HepG2 (cell line): Measurements from ENCODE around the gene PSMA3. TPM values are rescaled to one million over a fixed set of nuclear protein-coding genes. Genes with fewer than 3 reads are reported as not detected.

ENCODE experiments used
- FOSL2 ChIP-seq: sonication (generic); formaldehyde crosslinking; IDR thresholded peaks from 2 replicates; pipeline ENCODE4 v1.4.0; 2020; ENCODE audit warnings: missing genetic modification reagents
- GATAD1 ChIP-seq: IDR thresholded peaks from 2 replicates; pipeline ENCODE4 v1.6.1; 2016; ENCODE audit warnings: missing genetic modification reagents, missing compliant biosample characterization
- HNF1A ChIP-seq, 2 experiments: sonication (generic) in 1 of 2; formaldehyde crosslinking in 1 of 2; IDR thresholded peaks; 2 replicates each; pipeline versions ENCODE4 v1.4.0 to v1.6.1; 2016 to 2020; ENCODE audit warnings: borderline replicate concordance in 1 of 2, low read depth in 1 of 2, mild to moderate bottlenecking in 1 of 2, missing genetic modification reagents in 1 of 2
- IKZF5 ChIP-seq: IDR thresholded peaks from 2 replicates; pipeline ENCODE4 v1.6.1; 2018; ENCODE audit warnings: missing genetic modification reagents, mild to moderate bottlenecking, missing compliant biosample characterization
- MXD4 ChIP-seq: IDR thresholded peaks from 2 replicates; pipeline ENCODE4 v1.6.1; 2016; ENCODE audit warnings: mild to moderate bottlenecking, missing biosample characterization, missing genetic modification reagents
- PATZ1 ChIP-seq: sonication (generic); formaldehyde crosslinking; IDR thresholded peaks from 2 replicates; pipeline ENCODE4 v1.4.0; 2020; ENCODE audit warnings: missing genetic modification reagents
- ZNF337 ChIP-seq: sonication (generic); formaldehyde crosslinking; IDR thresholded peaks from 2 replicates; pipeline ENCODE4 v1.5.1; 2020; ENCODE audit warnings: missing genetic modification reagents, low read depth, mild to moderate bottlenecking, borderline replicate concordance
- ZNF574 ChIP-seq: sonication (generic); formaldehyde crosslinking; IDR thresholded peaks from 2 replicates; pipeline ENCODE4 v1.4.0; 2020; ENCODE audit warnings: missing genetic modification reagents
- ZNF597 ChIP-seq: sonication (generic); formaldehyde crosslinking; IDR thresholded peaks from 2 replicates; pipeline ENCODE4 v1.5.0; 2020; ENCODE audit warnings: missing genetic modification reagents
- ZNF740 ChIP-seq: sonication (generic); formaldehyde crosslinking; IDR thresholded peaks from 2 replicates; pipeline ENCODE4 v1.4.0; 2020; ENCODE audit warnings: missing genetic modification reagents
- polyA plus RNA-seq, 8 experiments: library from polyadenylated mRNA; depleted of rRNA in 3 of 8; stranded (reverse) in 7 of 8; unstranded in 1 of 8; fragments of >200 nt; fragmentation: Illumina TruSeq in 4 of 8; extraction: Trizol in 4 of 8; gene quantifications; 2 replicates each; pipeline versions ENCODE4 v1.2.1 to v1.2.3, GENCODE V29; 2011 to 2016; ENCODE audit warnings: low read depth in 4 of 8, missing spikeins in 1 of 8, mixed read lengths in 1 of 8; ENCODE audit not compliant: insufficient read depth in 1 of 8
- total RNA-seq, 5 experiments: library from RNA; depleted of rRNA; stranded (reverse); fragments of >200 nt; fragmentation: Illumina TruSeq; extraction: Trizol; gene quantifications; 2 replicates each; pipeline ENCODE4 v1.2.3, GENCODE V29; 2016; ENCODE audit warnings: low read depth in 1 of 5

PSMA3 gene
- total and polyA plus RNA-seq, 2 of the 13 experiments (the other 11 are each of a cell fraction or from before 2014, with no cell fraction given), result 232 to 275 TPM

- TF ChIP-seq ZNF597 (CRISPR knock-in tag), result 0 out of 2 replicates have a peak, but pooled peaks have one; percentile 67
- TF ChIP-seq IKZF5 (CRISPR knock-in tag), result peak; percentile 55
- TF ChIP-seq MXD4 (CRISPR knock-in tag), result no peak
- TF ChIP-seq PATZ1 (CRISPR knock-in tag), result no peak
- TF ChIP-seq ZNF337 (CRISPR knock-in tag), result no peak
- TF ChIP-seq GATAD1 (CRISPR knock-in tag), result 0 out of 2 replicates have a peak, but pooled peaks have one; percentile 33
- 0 out of 2 replicates have a peak, but pooled peaks have one; percentile 44 for TF ChIP-seq ZNF574 (CRISPR knock-in tag)
- TF ChIP-seq HNF1A (IDR thresholded peaks at IDR 0.05; ENCODE audit: low read depth), result 0 out of 2 replicates have a peak, but pooled peaks have one; percentile 33
- TF ChIP-seq HNF1A (CRISPR knock-in tag; IDR thresholded peaks at IDR 0.05; ENCODE audit: borderline replicate concordance), result no peak
- peak; percentile 30; the same call in 1 of the 2 replicates for TF ChIP-seq FOSL2 (CRISPR knock-in tag)
- TF ChIP-seq ZNF740 (CRISPR knock-in tag), result no peak
Observed at GRCh38 chr14:58239244-58240195, 5.1 kb upstream of the PSMA3 start (continued).
